K562 (cell line): Measurements from ENCODE around the gene B4GALNT2. TPM values are rescaled to one million over a fixed set of nuclear protein-coding genes. Genes with fewer than 3 reads are reported as not detected.

ENCODE experiments used
- ATAC-seq: fragments of 200-7000 bp; cut with Tn5 transposase; 3 replicates; pipeline ENCODE4 v1.9.1; 2020; ENCODE audit warnings: moderate library complexity
- BruUV-seq: library from RNA; stranded (reverse); fragments of 400-500 nt; replicated peaks from 2 replicates; lab custom pipeline; 2021; lab: Mats Ljungman, UMichigan
- CTCF ChIA-PET: fragments of 300-600 bp; formaldehyde crosslinking; extraction: SDS; loops from one replicate; lab custom pipeline; 2021; ENCODE audit warnings: low intra/inter-chr PET ratio; lab: Yijun Ruan, JAX
- POLR2A ChIA-PET: fragments of 300-600, 350-650 bp; sonication (Branson Sonifier 250); formaldehyde crosslinking; extraction: SDS; loops from one replicate; lab custom pipeline; 2021; ENCODE audit warnings: antibody characterized with exemption, inconsistent platforms; lab: Yijun Ruan, JAX
- DNase-seq, 4 experiments: peaks; one replicate each; pipeline versions ENCODE4 v3.0.0 to v3.0.0-alpha.2; 2011 to 2018; ENCODE audit warnings: low spot score in 3 of 4, mixed read lengths in 3 of 4; ENCODE audit errors: extremely low read depth in 1 of 4
- FAIRE-seq: peaks from 2 replicates; lab custom pipeline; 2011; peaks lifted over from hg19 to GRCh38; lab: Jason Lieb, UNC
- H2AFZ ChIP-seq: 2 replicates; pipeline ENCODE4 v1.6.0; 2011; ENCODE audit warnings: low read depth, low read length, control low read depth, inconsistent platforms
- H3K27ac ChIP-seq: fragments of 200-600 bp; 3 replicates; pipeline ENCODE4 v1.8.0; 2011; ENCODE audit warnings: low read depth, mild to moderate bottlenecking, control low read depth, inconsistent platforms, low read length, moderate library complexity, mixed read lengths; ENCODE audit errors: extremely low read depth
- H3K27me3 ChIP-seq, 2 experiments: fragments of 300-600 bp in 1 of 2; 2 replicates in 1 of 2; 3 replicates in 1 of 2; pipeline versions ENCODE4 v1.6.0 to v1.8.0; 2011; ENCODE audit warnings: inconsistent platforms in 2 of 2, low read length in 2 of 2, mild to moderate bottlenecking in 1 of 2, mixed read lengths in 1 of 2, moderate library complexity in 1 of 2; ENCODE audit not compliant: control insufficient read depth in 2 of 2, insufficient read depth in 2 of 2
- H3K36me3 ChIP-seq: fragments of 300-600 bp; 3 replicates; pipeline ENCODE4 v1.8.0; 2011; ENCODE audit warnings: mild to moderate bottlenecking, low read length, inconsistent platforms; ENCODE audit not compliant: control insufficient read depth, insufficient read depth
- H3K4me1 ChIP-seq, 2 experiments: fragments of 200-600 bp in 1 of 2; replicated peaks in 1 of 2; 2 replicates in 1 of 2; 3 replicates in 1 of 2; pipeline versions ENCODE4 v1.5.1 to v1.8.0; 2011; ENCODE audit warnings: inconsistent platforms in 2 of 2, low read length in 2 of 2, mild to moderate bottlenecking in 1 of 2, mixed read lengths in 1 of 2, moderate library complexity in 1 of 2; ENCODE audit not compliant: control insufficient read depth in 2 of 2, insufficient read depth in 2 of 2
- H3K4me2 ChIP-seq: 2 replicates; pipeline ENCODE4 v1.6.1; 2011; ENCODE audit warnings: low read length, control low read depth, inconsistent platforms, mixed read lengths; ENCODE audit not compliant: insufficient read depth
- H3K4me3 ChIP-seq: fragments of 200-600 bp; sonication (generic), shearing (Covaris generic); 2 replicates; pipeline ENCODE4 v1.5.1; 2016; ENCODE audit warnings: control low read depth, inconsistent platforms
- H3K79me2 ChIP-seq: fragments of 200-600 bp; 3 replicates; pipeline ENCODE4 v1.8.0; 2011; ENCODE audit warnings: low read length, inconsistent platforms; ENCODE audit not compliant: control insufficient read depth, insufficient read depth
- H3K9ac ChIP-seq, 2 experiments: 2 replicates each; pipeline versions ENCODE4 v1.6.0 to v1.6.1; 2011; ENCODE audit warnings: low read depth in 2 of 2, low read length in 2 of 2, control low read depth in 1 of 2, inconsistent platforms in 1 of 2, mild to moderate bottlenecking in 1 of 2, mixed read lengths in 1 of 2; ENCODE audit not compliant: insufficient read depth in 1 of 2
- H3K9me1 ChIP-seq: one replicate; pipeline ENCODE4 v1.6.0; 2011; ENCODE audit warnings: inconsistent platforms, mild to moderate bottlenecking, low read length, moderate library complexity; ENCODE audit not compliant: control insufficient read depth, insufficient read depth
- H3K9me3 ChIP-seq: replicated peaks from 2 replicates; pipeline ENCODE4 v1.5.1; 2011; ENCODE audit warnings: low read depth, low read length, inconsistent platforms; ENCODE audit not compliant: control insufficient read depth, insufficient read depth
- H4K20me1 ChIP-seq: replicated peaks from 2 replicates; pipeline ENCODE4 v1.6.1; 2011; ENCODE audit warnings: low read length, inconsistent platforms, mixed read lengths; ENCODE audit not compliant: control insufficient read depth, insufficient read depth
- RFX7 ChIP-seq: fragments of 250-450 bp; sonication (Bioruptor Pico); IDR thresholded peaks from 2 replicates; pipeline ENCODE4 v1.5.1; 2021; ENCODE audit warnings: mild to moderate bottlenecking
- SRF ChIP-seq, 2 experiments: fragments of 250-450, 450-650 bp in 1 of 2; sonication (Bioruptor Pico) in 1 of 2; sonication (generic) in 1 of 2; formaldehyde crosslinking; IDR thresholded peaks; 2 replicates each; pipeline versions ENCODE4 v1.5.0 to v1.5.1; 2020 to 2022; ENCODE audit warnings: mild to moderate bottlenecking in 1 of 2, missing genetic modification reagents in 1 of 2
- ZNF239 ChIP-seq: fragments of 250-450 bp; sonication (Bioruptor Pico); IDR thresholded peaks from 2 replicates; pipeline ENCODE4 v1.4.0; 2020; ENCODE audit warnings: mild to moderate bottlenecking
- ZNF766 ChIP-seq: fragments of 200-800 bp; sonication (Bioruptor generic); conservative IDR thresholded peaks from 2 replicates; pipeline ENCODE4 v1.6.1; 2016; ENCODE audit warnings: missing genetic modification characterization, missing compliant biosample characterization
- WGBS: fragments of 100-300 bp; shearing (Covaris generic); methylation state at CpG from one replicate; pipeline ENCODE4 v1.1.6; 2016; ENCODE audit warnings: low coverage, mixed read lengths; ENCODE audit not compliant: insufficient coverage; ENCODE audit errors: missing lambda C conversion rate; 5-methylcytosine and 5-hydroxymethylcytosine counted together
- in situ Hi-C: fragments of 300-500 bp; cut with MboI; formaldehyde crosslinking; loops from 4 replicates; pipeline ENCODE4 v1.15.0; 2018; ENCODE audit warnings: inconsistent platforms, mixed read lengths
- intact Hi-C: fragments of 100-400 bp; cut with micrococcal nuclease; formaldehyde crosslinking; loops from 2 replicates; pipeline ENCODE4 v1.14.2; 2022
- polyA plus RNA-seq, 8 experiments: library from polyadenylated mRNA; depleted of rRNA in 4 of 8; stranded (reverse) in 5 of 8; unstranded in 3 of 8; fragments of >200 nt; fragmentation: Nextera tagmentation in 2 of 8; fragmentation: Illumina TruSeq in 1 of 8; extraction: Ambion mirVana in 2 of 8; extraction: Trizol in 1 of 8; gene quantifications; 2 replicates each; pipeline versions ENCODE4 v1.2.1 to v1.2.3, GENCODE V29; 2011 to 2014; ENCODE audit warnings: inconsistent platforms in 1 of 8, missing spikeins in 1 of 8
- total RNA-seq, 7 experiments: library from RNA; depleted of rRNA in 6 of 7; stranded (reverse); fragments of >200 nt in 6 of 7; fragmentation: Illumina TruSeq in 2 of 7; extraction: Trizol in 2 of 7; gene quantifications; 2 replicates each; pipeline versions ENCODE4 v1.2.1 to v1.2.3, GENCODE V29; 2011 to 2021; ENCODE audit warnings: low replicate concordance in 1 of 7
- TF ChIP-seq, protein P1 (sequence below): fragments of 250-450 bp; sonication (Bioruptor Pico); IDR thresholded peaks from 2 replicates; pipeline ENCODE4 v1.4.0; 2020; ENCODE audit warnings: mild to moderate bottlenecking
- TF ChIP-seq, protein P2 (sequence below): sonication (generic); IDR thresholded peaks from 2 replicates; pipeline ENCODE4 v1.6.1; 2016

The B4GALNT2 gene
- total and polyA plus RNA-seq, 9 of the 15 experiments (the other 6 are each of a cell fraction or from before 2014, with no cell fraction given), result not detected

- Histone ChIP-seq H3K36me3 (no peaks in the 10 kb centered on the region), H3K79me2 (no peaks in the 10 kb centered on the region), H4K20me1 (no peaks in the 10 kb centered on the region), H3K9me1 (no peaks in the 10 kb centered on the region), H3K4me3 (no peak overlapping the region), H3K9me3 (no peaks in the 10 kb centered on the region), H3K4me1 (peaks cover 0 to 12% of the 10 kb centered on the region in 2 experiments; a peak in 3 of 5 replicates), H3K27ac (no peak overlapping the region), H3K27me3 (0 out of 5 replicates have a peak, but pooled peaks cover 0 to 4% of the 10 kb centered on the region in 2 experiments), H3K9ac (no peak overlapping the region), H3K4me2 (no peak overlapping the region), H2AFZ (no peak overlapping the region)
- in situ Hi-C loops, result no loop called here
- DNase-seq (no peak), ATAC-seq (no peak), FAIRE-seq (no peak)
- ChIA-PET POLR2A (interaction anchor here (0.5 to 0.9 kb wide), 2 partner anchors 48 to 57 kb away, joined by 3 read pairs; no protein-coding TSS in a partner anchor), CTCF (no interaction called here)
- no peak for TF ChIP-seq RFX7 (CRISPR knock-in tag)
- TF ChIP-seq, protein P1, sequence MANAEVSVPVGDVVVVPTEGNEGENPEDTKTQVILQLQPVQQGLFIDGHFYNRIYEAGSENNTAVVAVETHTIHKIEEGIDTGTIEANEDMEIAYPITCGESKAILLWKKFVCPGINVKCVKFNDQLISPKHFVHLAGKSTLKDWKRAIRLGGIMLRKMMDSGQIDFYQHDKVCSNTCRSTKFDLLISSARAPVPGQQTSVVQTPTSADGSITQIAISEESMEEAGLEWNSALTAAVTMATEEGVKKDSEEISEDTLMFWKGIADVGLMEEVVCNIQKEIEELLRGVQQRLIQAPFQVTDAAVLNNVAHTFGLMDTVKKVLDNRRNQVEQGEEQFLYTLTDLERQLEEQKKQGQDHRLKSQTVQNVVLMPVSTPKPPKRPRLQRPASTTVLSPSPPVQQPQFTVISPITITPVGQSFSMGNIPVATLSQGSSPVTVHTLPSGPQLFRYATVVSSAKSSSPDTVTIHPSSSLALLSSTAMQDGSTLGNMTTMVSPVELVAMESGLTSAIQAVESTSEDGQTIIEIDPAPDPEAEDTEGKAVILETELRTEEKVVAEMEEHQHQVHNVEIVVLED (CRISPR knock-in tag), result no peak
- 24% methylated on average over 3 of the region's 3 CpGs for WGBS
- BruUV-seq, result no TSS peak
- intact Hi-C loops, result no loop called here
Observed at GRCh38 chr17:49108318-49108717, 24.3 kb upstream of the B4GALNT2 start.

GRCh38 chr17:49110509-49110908 is 22.1 kb upstream of the B4GALNT2 start:
- H3K9me1 ChIP-seq, result no peaks in the 10 kb centered on the region
- no peak for DNase-seq
- FAIRE-seq, result no peak
- ChIA-PET CTCF (interaction anchor here (0.5 kb wide), 1 partner anchor 54 kb away, joined by 4 read pairs; no protein-coding TSS in a partner anchor), POLR2A (interaction anchor here (1.0 to 1.1 kb wide), 2 partner anchors 9 to 11 kb away, joined by 3 to 4 read pairs; no protein-coding TSS in a partner anchor)
- no peak overlapping the region for H3K27ac ChIP-seq
- 81% methylated on average over 1 of the region's 1 CpG for WGBS
- H3K27me3 ChIP-seq, result no peaks in the 10 kb centered on the region
- no peaks in the 10 kb centered on the region for H4K20me1 ChIP-seq
- no peaks in the 10 kb centered on the region for H3K36me3 ChIP-seq
- no peak overlapping the region for H3K9ac ChIP-seq
- H3K79me2 ChIP-seq, result no peaks in the 10 kb centered on the region
- no TSS peak for BruUV-seq
- TF ChIP-seq, protein P2, sequence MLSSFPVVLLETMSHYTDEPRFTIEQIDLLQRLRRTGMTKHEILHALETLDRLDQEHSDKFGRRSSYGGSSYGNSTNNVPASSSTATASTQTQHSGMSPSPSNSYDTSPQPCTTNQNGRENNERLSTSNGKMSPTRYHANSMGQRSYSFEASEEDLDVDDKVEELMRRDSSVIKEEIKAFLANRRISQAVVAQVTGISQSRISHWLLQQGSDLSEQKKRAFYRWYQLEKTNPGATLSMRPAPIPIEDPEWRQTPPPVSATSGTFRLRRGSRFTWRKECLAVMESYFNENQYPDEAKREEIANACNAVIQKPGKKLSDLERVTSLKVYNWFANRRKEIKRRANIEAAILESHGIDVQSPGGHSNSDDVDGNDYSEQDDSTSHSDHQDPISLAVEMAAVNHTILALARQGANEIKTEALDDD, result peak; percentile 22; the same call in 1 of the 2 replicates
- TF ChIP-seq ZNF766 (CRISPR knock-in tag), result 0 out of 2 replicates have a peak, but pooled peaks have one; percentile 23
- peak in 1 of 2 experiments; percentile 40; a peak in 1 of 4 replicates for TF ChIP-seq SRF (CRISPR knock-in tag; IDR thresholded peaks at IDR 0.05)
- no peak for TF ChIP-seq ZNF239 (CRISPR knock-in tag)
- no peaks in the 10 kb centered on the region for H3K9me3 ChIP-seq
- in situ Hi-C loops (no loop called here), intact Hi-C loops (no loop called here)
- no peak overlapping the region for H2AFZ ChIP-seq
- no peak for ATAC-seq
- no peak overlapping the region for H3K4me3 ChIP-seq
- H3K4me1 ChIP-seq, result peaks cover 0 to 12% of the 10 kb centered on the region in 2 experiments; a peak in 3 of 5 replicates
- no peak overlapping the region for H3K4me2 ChIP-seq
